HepG2 (cell line): ENCODE data around the gene RBPJ. TPM values are rescaled to one million over a fixed set of nuclear protein-coding genes. Genes with fewer than 3 reads are reported as not detected.

ENCODE experiments used
- ADNP ChIP-seq: sonication (generic); formaldehyde crosslinking; IDR thresholded peaks from 2 replicates; pipeline ENCODE4 v1.4.0; 2020; ENCODE audit warnings: missing genetic modification reagents
- CREB1 ChIP-seq, 2 experiments: fragments of 450-650 bp in 1 of 2; IDR thresholded peaks; 2 replicates each; pipeline ENCODE4 v1.6.1; 2016 to 2017; ENCODE audit warnings: control low read depth in 1 of 2, mild to moderate bottlenecking in 1 of 2, missing compliant biosample characterization in 1 of 2, missing genetic modification characterization in 1 of 2
- EEA1 ChIP-seq: sonication (generic); formaldehyde crosslinking; IDR thresholded peaks from 2 replicates; pipeline ENCODE4 v1.5.1; 2020; ENCODE audit warnings: mild to moderate bottlenecking, missing genetic modification reagents, borderline replicate concordance
- ETV5 ChIP-seq: IDR thresholded peaks from 2 replicates; pipeline ENCODE4 v1.6.1; 2018; ENCODE audit warnings: missing biosample characterization, missing genetic modification reagents, inconsistent platforms, borderline replicate concordance
- MATR3 ChIP-seq: sonication (generic); formaldehyde crosslinking; IDR thresholded peaks from 2 replicates; pipeline ENCODE4 v1.4.0; 2020; ENCODE audit warnings: missing genetic modification reagents
- NCOA2 ChIP-seq: sonication (generic); formaldehyde crosslinking; IDR thresholded peaks from 2 replicates; pipeline ENCODE4 v1.8.0; 2022; ENCODE audit warnings: inconsistent platforms
- NR2F1 ChIP-seq, 2 experiments: fragments of 450-650 bp in 1 of 2; formaldehyde crosslinking in 1 of 2; IDR thresholded peaks; 2 replicates each; pipeline versions ENCODE4 v1.5.0 to v1.6.1; 2016 to 2020; ENCODE audit warnings: mild to moderate bottlenecking in 1 of 2, missing compliant biosample characterization in 1 of 2, missing genetic modification reagents in 1 of 2, moderate library complexity in 1 of 2
- PLRG1 ChIP-seq: fragments of 450-650 bp; conservative IDR thresholded peaks from 2 replicates; pipeline ENCODE4 v1.6.1; 2016
- POLR2G ChIP-seq: fragments of 200-400 bp; formaldehyde crosslinking; IDR thresholded peaks from 2 replicates; pipeline ENCODE4 v1.6.1; 2018; ENCODE audit warnings: mild to moderate bottlenecking, low read depth, low read length, moderate library complexity
- SP2 ChIP-seq: sonication (generic); formaldehyde crosslinking; IDR thresholded peaks from 2 replicates; pipeline ENCODE4 v1.5.1; 2020; ENCODE audit warnings: mild to moderate bottlenecking, missing genetic modification reagents
- SP5 ChIP-seq: IDR thresholded peaks from 2 replicates; pipeline ENCODE4 v1.6.1; 2016; ENCODE audit warnings: low read depth, borderline replicate concordance
- STAG1 ChIP-seq: sonication (generic); formaldehyde crosslinking; IDR thresholded peaks from 2 replicates; pipeline ENCODE4 v1.4.0; 2020; ENCODE audit warnings: missing genetic modification reagents
- TOPORS ChIP-seq: sonication (generic); formaldehyde crosslinking; IDR thresholded peaks from 2 replicates; pipeline ENCODE4 v1.8.0; 2023; ENCODE audit warnings: mild to moderate bottlenecking, missing genetic modification reagents
- ZFX ChIP-seq: sonication (generic); formaldehyde crosslinking; IDR thresholded peaks from 2 replicates; pipeline ENCODE4 v1.4.0; 2020; ENCODE audit warnings: mild to moderate bottlenecking, low read depth, missing genetic modification reagents, moderate library complexity
- ZNF747 ChIP-seq: sonication (generic); formaldehyde crosslinking; IDR thresholded peaks from 2 replicates; pipeline ENCODE4 v1.8.1; 2023; ENCODE audit warnings: missing genetic modification reagents, mild to moderate bottlenecking, borderline replicate concordance
- polyA plus RNA-seq, 8 experiments: library from polyadenylated mRNA; depleted of rRNA in 3 of 8; stranded (reverse) in 7 of 8; unstranded in 1 of 8; fragments of >200 nt; fragmentation: Illumina TruSeq in 4 of 8; extraction: Trizol in 4 of 8; gene quantifications; 2 replicates each; pipeline versions ENCODE4 v1.2.1 to v1.2.3, GENCODE V29; 2011 to 2016; ENCODE audit warnings: low read depth in 4 of 8, missing spikeins in 1 of 8, mixed read lengths in 1 of 8; ENCODE audit not compliant: insufficient read depth in 1 of 8
- total RNA-seq, 5 experiments: library from RNA; depleted of rRNA; stranded (reverse); fragments of >200 nt; fragmentation: Illumina TruSeq; extraction: Trizol; gene quantifications; 2 replicates each; pipeline ENCODE4 v1.2.3, GENCODE V29; 2016; ENCODE audit warnings: low read depth in 1 of 5
- TF ChIP-seq, protein P1 (sequence below): sonication (generic); formaldehyde crosslinking; conservative IDR thresholded peaks from 2 replicates; pipeline ENCODE4 v1.4.0; 2020; ENCODE audit warnings: missing genetic modification reagents
- TF ChIP-seq, protein P2 (sequence below): sonication (generic); formaldehyde crosslinking; IDR thresholded peaks from 2 replicates; pipeline ENCODE4 v1.4.0; 2020; ENCODE audit warnings: missing genetic modification reagents
- TF ChIP-seq, protein P3 (sequence below): sonication (generic); IDR thresholded peaks from 2 replicates; pipeline ENCODE4 v1.6.1; 2016; ENCODE audit warnings: low read depth, borderline replicate concordance
- TF ChIP-seq, protein P4 (sequence below), 2 experiments: sonication (generic) in 1 of 2; formaldehyde crosslinking in 1 of 2; IDR thresholded peaks; 2 replicates each; pipeline versions ENCODE4 v1.5.1 to v1.6.1; 2011 to 2020; ENCODE audit warnings: borderline replicate concordance in 1 of 2, low read depth in 1 of 2, low read length in 1 of 2, mild to moderate bottlenecking in 1 of 2, missing genetic modification reagents in 1 of 2, moderate library complexity in 1 of 2
- TF ChIP-seq, protein P5 (sequence below): sonication (generic); formaldehyde crosslinking; IDR thresholded peaks from 2 replicates; pipeline ENCODE4 v1.8.0; 2022; ENCODE audit warnings: missing genetic modification reagents, mild to moderate bottlenecking, moderate library complexity, borderline replicate concordance

RBPJ gene
- total and polyA plus RNA-seq, 2 of the 13 experiments (the other 11 are each of a cell fraction or from before 2014, with no cell fraction given), result 25.9 to 33.2 TPM

DNA sequence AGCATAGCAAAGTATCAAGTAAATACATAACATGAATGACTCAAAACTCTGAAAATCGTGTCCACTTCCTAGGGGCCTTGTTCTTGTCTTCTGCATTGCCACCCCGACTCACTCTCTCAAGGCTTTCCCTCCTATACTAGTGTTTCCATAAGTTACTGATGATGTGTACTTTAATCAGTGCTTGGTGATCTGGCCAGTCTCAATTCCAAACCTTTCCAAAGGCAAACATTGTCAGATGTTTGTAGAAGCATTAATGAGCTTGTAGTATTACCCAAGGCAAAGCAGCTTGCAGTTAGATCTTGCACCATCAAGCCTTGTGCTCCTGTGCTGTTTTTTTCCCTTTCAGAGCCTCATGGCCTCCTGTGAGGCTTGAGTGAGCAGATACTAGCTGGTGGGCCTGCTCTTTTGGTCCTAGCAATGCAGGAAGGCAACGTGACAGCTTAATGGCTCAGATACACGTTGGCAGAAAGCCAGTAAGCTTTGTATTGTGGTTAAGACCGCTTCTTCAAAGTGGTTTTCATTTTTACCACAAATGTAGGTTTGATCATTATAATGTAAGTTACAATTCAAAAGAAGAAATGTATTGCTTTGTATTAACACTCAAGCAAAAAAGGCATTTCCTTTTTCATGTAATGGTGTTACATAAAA, 51.8 kb downstream of the RBPJ start (continued):
- TF ChIP-seq SP2, result no peak
- no peak for TF ChIP-seq SP5 (CRISPR knock-in tag)
- no peak for TF ChIP-seq ZNF747 (CRISPR knock-in tag)
- TF ChIP-seq CREB1 (IDR thresholded peaks at IDR 0.05), result no peak
- TF ChIP-seq CREB1 (CRISPR knock-in tag; IDR thresholded peaks at IDR 0.05), result peak; percentile 55
- peak; percentile 49; the same call in 1 of the 2 replicates for TF ChIP-seq NCOA2
- TF ChIP-seq MATR3 (CRISPR knock-in tag), result no peak
- TF ChIP-seq ADNP (CRISPR knock-in tag), result no peak
- TF ChIP-seq ZFX, result peak; percentile 56; the same call in 1 of the 2 replicates
- TF ChIP-seq EEA1, result no peak
- TF ChIP-seq, protein P1, sequence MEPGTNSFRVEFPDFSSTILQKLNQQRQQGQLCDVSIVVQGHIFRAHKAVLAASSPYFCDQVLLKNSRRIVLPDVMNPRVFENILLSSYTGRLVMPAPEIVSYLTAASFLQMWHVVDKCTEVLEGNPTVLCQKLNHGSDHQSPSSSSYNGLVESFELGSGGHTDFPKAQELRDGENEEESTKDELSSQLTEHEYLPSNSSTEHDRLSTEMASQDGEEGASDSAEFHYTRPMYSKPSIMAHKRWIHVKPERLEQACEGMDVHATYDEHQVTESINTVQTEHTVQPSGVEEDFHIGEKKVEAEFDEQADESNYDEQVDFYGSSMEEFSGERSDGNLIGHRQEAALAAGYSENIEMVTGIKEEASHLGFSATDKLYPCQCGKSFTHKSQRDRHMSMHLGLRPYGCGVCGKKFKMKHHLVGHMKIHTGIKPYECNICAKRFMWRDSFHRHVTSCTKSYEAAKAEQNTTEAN (CRISPR knock-in tag), result no peak
- TF ChIP-seq, protein P2, sequence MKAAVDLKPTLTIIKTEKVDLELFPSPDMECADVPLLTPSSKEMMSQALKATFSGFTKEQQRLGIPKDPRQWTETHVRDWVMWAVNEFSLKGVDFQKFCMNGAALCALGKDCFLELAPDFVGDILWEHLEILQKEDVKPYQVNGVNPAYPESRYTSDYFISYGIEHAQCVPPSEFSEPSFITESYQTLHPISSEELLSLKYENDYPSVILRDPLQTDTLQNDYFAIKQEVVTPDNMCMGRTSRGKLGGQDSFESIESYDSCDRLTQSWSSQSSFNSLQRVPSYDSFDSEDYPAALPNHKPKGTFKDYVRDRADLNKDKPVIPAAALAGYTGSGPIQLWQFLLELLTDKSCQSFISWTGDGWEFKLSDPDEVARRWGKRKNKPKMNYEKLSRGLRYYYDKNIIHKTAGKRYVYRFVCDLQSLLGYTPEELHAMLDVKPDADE, result no peak
- TF ChIP-seq PLRG1, result no peak
- TF ChIP-seq, protein P3, sequence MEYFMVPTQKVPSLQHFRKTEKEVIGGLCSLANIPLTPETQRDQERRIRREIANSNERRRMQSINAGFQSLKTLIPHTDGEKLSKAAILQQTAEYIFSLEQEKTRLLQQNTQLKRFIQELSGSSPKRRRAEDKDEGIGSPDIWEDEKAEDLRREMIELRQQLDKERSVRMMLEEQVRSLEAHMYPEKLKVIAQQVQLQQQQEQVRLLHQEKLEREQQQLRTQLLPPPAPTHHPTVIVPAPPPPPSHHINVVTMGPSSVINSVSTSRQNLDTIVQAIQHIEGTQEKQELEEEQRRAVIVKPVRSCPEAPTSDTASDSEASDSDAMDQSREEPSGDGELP, result peak; percentile 9; the same call in 1 of the 2 replicates
- no peak for TF ChIP-seq NR2F1 (CRISPR knock-in tag; IDR thresholded peaks at IDR 0.05)
- TF ChIP-seq ETV5 (CRISPR knock-in tag), result no peak
- no peak for TF ChIP-seq TOPORS (CRISPR knock-in tag)
- no peak for TF ChIP-seq POLR2G
- TF ChIP-seq, protein P4, sequence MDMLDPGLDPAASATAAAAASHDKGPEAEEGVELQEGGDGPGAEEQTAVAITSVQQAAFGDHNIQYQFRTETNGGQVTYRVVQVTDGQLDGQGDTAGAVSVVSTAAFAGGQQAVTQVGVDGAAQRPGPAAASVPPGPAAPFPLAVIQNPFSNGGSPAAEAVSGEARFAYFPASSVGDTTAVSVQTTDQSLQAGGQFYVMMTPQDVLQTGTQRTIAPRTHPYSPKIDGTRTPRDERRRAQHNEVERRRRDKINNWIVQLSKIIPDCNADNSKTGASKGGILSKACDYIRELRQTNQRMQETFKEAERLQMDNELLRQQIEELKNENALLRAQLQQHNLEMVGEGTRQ (IDR thresholded peaks at IDR 0.05; ENCODE audit: low read depth, low read length), result no peak
- TF ChIP-seq, protein P4 (CRISPR knock-in tag; IDR thresholded peaks at IDR 0.05; ENCODE audit: borderline replicate concordance), result no peak
- TF ChIP-seq, protein P5, sequence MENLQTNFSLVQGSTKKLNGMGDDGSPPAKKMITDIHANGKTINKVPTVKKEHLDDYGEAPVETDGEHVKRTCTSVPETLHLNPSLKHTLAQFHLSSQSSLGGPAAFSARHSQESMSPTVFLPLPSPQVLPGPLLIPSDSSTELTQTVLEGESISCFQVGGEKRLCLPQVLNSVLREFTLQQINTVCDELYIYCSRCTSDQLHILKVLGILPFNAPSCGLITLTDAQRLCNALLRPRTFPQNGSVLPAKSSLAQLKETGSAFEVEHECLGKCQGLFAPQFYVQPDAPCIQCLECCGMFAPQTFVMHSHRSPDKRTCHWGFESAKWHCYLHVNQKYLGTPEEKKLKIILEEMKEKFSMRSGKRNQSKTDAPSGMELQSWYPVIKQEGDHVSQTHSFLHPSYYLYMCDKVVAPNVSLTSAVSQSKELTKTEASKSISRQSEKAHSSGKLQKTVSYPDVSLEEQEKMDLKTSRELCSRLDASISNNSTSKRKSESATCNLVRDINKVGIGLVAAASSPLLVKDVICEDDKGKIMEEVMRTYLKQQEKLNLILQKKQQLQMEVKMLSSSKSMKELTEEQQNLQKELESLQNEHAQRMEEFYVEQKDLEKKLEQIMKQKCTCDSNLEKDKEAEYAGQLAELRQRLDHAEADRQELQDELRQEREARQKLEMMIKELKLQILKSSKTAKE, result no peak
- no peak for TF ChIP-seq STAG1 (CRISPR knock-in tag)
